ENCODE results near the gene TFPT.

TFPT gene

DNA sequence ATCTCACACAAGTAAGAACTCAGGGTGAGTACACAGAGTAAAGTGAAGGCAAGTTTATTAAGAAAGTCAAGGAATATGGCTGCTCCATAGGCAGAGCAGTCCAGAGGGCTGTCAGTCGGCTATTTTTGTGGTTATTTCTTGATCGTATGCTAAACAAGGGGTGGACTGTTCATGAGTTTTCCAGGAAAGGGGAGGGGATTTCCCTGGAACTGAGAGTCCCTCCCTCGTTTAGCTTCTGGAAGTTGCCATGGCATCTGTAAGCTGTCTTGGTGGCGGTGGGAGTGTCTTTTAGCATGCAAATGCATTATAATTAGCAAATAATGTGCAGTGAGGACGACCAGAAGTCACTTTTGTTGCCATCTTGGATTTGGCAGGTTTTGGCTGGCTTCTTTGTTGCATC is 46.0 kb downstream of the TFPT start:
- DNase-seq, result no peak

DNA sequence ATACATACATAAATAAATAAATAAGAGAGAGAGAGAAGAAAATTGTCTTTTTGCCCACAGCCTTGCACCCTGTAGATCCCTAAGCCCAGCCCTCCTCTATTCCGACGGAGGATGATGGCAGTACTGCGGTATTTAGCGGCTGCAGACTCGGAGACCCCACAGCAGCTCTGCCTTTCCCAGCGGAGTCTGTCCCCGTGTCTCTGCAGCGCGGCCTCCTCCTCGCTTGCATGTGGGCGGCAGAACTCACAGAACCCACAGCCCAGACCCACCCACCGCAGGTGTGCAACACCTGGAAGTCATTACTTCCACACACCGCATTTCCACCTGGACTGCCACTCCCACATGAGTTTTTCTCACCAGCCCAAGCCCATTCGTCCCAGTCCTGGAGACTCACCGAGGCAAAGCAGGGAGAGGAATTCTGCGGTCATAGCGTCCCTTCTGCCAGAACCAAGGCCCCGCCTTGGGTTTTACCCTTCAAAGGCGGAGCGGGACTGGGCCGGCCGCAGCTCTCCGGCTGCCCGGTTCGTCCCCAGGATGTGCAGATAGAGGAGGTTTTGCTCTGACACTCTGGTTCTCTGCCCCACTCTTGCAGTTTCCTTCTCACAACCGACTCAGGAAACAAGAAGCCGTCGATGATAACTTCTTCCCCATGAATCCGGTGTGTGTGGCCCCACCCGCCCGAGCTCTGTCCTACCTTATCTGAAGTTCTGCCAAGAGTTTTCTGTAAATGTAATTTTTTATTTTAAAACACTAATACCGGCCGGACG is 51.9 kb downstream of the TFPT start, which contains the start of gene VSTM1:
VSTM1 (minus strand) TSS at position 548 of the 767 bp plus-strand sequence; CDS start at position 428, 120 bp downstream.
- DNase-seq, result no peak

DNA sequence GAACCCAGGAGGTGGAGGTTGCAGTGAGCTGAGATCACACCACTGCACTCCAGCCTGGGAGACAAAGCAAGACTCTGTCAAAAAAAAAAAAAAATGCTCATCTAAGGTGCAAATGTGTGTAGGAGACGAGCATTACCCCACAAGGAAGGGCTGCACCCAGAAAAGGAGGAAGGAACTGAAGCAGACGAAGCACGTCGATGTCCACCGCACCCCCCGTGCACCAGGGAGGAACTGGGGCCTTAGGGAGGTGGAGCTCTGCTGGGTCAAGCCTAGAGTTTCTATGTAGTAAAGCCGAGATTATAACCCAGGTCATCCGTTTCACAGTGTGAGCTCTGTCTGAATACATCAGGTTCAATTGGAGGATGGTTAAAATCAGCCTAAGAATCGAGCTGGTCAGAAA is 52.8 kb downstream of the TFPT start:
- no peak for DNase-seq
